Activated naive CD8-positive, alpha-beta T cell treated with anti-CD3 and anti-CD28 coated beads for 36 hours (primary cell): ENCODE data around the gene SLC39A7. TPM values are rescaled to one million over a fixed set of nuclear protein-coding genes. Genes with fewer than 3 reads are reported as not detected.

Source experiments
- DNase-seq: peaks from one replicate; pipeline ENCODE4 v3.0.0; 2021
- H3K27ac Mint-ChIP-seq: one replicate; pipeline ENCODE4 v1.8.0; 2022; ENCODE audit warnings: mild to moderate bottlenecking, moderate library complexity, mixed read lengths
- H3K27me3 Mint-ChIP-seq: one replicate; pipeline ENCODE4 v1.8.0; 2022; ENCODE audit warnings: mild to moderate bottlenecking, mixed read lengths
- H3K36me3 Mint-ChIP-seq: one replicate; pipeline ENCODE4 v1.8.0; 2021; ENCODE audit warnings: mild to moderate bottlenecking, mixed read lengths
- H3K4me1 Mint-ChIP-seq: one replicate; pipeline ENCODE4 v1.8.0; 2021; ENCODE audit warnings: mixed read lengths
- H3K4me3 Mint-ChIP-seq: one replicate; pipeline ENCODE4 v1.8.0; 2022; ENCODE audit warnings: mild to moderate bottlenecking, moderate library complexity, mixed read lengths
- H3K9me3 Mint-ChIP-seq: one replicate; pipeline ENCODE4 v1.8.0; 2022; ENCODE audit warnings: mixed read lengths
- total RNA-seq, 2 experiments: library from RNA; stranded (reverse); gene quantifications; one replicate each; pipeline ENCODE4 v1.2.3, GENCODE V29; 2021

Gene SLC39A7
- total RNA-seq, 2 experiments from 2014 or later, result 51.0 to 55.6 TPM

DNA sequence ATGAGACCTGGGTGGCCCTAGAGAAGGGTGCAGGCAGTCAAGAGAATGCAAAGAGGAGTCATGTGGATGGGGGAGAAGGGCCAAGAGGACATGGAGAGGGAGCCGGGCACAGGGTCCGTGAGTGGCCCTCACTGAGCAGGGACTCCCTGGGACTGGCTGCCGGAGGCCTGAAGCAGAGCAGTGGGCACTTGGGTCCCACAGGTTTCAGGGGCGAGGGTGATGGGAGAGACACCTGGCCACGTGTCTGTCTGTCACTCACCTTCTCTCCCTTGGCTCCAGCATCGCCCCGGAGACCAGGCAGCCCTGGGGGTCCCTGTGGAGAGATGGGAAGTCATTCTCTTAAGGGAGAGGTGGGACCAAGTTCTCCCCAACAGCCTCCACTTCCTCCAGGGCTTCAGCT is 33.9 kb upstream of the SLC39A7 start:
- H3K27ac Mint-ChIP-seq, result no peak overlapping the region
- no peaks in the 10 kb centered on the region for H3K9me3 Mint-ChIP-seq
- no peak for DNase-seq

DNA sequence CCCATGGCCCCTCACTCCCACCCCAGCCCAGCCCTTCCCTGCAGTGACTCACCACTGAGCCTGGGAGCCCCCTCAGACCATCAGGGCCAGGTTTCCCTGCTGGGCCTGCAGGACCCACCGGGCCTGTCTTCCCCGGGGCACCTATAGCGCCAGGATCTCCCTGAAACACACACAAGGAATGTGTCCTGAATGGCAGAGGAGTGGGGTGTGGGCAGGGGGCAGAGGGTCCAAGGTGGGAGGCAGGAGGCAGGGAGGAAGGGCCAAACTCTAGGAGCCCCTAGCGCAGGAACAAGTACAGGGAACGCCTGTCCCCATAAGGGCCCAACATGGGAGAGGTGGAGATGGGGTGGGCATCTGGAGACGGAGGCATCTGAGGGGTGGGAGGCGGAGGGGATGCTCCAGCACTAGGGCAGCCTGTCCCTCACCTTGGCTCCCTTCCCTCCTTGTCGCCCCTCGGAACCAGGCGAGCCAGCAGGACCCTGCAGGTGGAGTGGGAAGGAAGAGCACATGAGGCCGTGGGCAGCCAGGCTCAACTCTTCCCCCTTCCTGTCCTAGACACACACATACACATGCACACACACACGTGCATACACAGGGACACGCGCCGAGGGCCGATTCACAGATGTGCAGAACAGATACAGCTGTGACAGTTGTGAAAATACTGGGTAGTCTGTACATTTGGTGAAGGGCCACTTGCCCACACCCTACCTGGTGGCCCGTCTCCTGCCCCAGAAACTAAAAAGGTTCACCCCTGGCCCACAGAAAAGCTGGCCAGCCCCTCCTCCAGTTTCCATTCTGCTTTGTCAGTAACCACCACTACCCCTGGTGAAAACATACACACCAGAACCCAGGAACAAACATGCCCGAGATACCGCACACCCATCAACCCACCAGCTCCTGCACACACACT is 33.0 kb upstream of the SLC39A7 start:
- DNase-seq, result no peak
- H3K36me3 Mint-ChIP-seq, result no peaks in the 10 kb centered on the region
- no peak overlapping the region for H3K4me3 Mint-ChIP-seq
- no peaks in the 10 kb centered on the region for H3K9me3 Mint-ChIP-seq
- H3K4me1 Mint-ChIP-seq, result peaks cover 1% of the 10 kb centered on the region
- no peak overlapping the region for H3K27ac Mint-ChIP-seq
- no peaks in the 10 kb centered on the region for H3K27me3 Mint-ChIP-seq

More for the DNA sequence above, 33.9 kb upstream of the SLC39A7 start:
- Mint-ChIP-seq H3K27me3 (no peaks in the 10 kb centered on the region), H3K4me1 (peaks cover 5% of the 10 kb centered on the region), H3K36me3 (no peaks in the 10 kb centered on the region), H3K4me3 (no peak overlapping the region)

DNA sequence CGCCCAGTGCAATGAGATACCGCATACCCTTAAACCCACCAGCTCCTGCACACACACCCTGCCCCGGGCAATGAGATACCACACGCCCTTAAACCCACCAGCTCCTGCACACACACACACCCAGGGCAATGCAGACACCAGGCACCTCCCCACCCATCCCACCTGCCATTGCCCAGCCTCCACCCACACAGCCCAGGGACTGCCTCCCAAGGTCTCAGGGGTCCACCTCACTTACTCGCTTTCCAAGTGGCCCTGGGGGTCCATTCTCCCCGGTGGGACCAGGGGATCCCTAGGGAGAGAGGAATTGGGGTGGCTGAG is 32.4 kb upstream of the SLC39A7 start:
- Mint-ChIP-seq H3K4me3 (no peak overlapping the region), H3K27ac (no peak overlapping the region), H3K27me3 (no peaks in the 10 kb centered on the region), H3K9me3 (no peaks in the 10 kb centered on the region), H3K4me1 (peaks cover 2% of the 10 kb centered on the region), H3K36me3 (no peaks in the 10 kb centered on the region)
- no peak for DNase-seq

DNA sequence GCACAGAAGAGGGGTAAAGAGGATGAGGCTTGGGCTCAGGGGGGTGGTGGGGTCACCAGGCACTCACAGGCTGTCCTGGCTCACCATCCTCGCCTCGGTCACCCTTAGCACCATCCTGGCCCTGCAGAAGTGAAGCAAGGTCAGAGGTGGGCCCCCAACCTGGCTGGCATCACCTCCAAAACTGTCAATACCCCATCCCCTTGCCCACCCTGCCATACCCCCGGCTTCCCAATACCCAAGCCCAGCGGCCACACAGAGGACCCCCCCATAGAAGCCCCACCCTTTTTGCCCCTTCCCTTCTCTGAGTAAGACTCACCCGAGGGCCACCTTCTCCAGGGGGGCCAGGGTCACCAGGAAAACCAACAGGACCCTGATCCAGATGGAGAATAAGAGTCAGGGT is 32.0 kb upstream of the SLC39A7 start:
- H3K4me3 Mint-ChIP-seq, result no peak overlapping the region
- no peaks in the 10 kb centered on the region for H3K36me3 Mint-ChIP-seq
- peaks cover 2% of the 10 kb centered on the region for H3K4me1 Mint-ChIP-seq
- no peaks in the 10 kb centered on the region for H3K27me3 Mint-ChIP-seq
- no peaks in the 10 kb centered on the region for H3K9me3 Mint-ChIP-seq
- H3K27ac Mint-ChIP-seq, result no peak overlapping the region
- no peak for DNase-seq

DNA sequence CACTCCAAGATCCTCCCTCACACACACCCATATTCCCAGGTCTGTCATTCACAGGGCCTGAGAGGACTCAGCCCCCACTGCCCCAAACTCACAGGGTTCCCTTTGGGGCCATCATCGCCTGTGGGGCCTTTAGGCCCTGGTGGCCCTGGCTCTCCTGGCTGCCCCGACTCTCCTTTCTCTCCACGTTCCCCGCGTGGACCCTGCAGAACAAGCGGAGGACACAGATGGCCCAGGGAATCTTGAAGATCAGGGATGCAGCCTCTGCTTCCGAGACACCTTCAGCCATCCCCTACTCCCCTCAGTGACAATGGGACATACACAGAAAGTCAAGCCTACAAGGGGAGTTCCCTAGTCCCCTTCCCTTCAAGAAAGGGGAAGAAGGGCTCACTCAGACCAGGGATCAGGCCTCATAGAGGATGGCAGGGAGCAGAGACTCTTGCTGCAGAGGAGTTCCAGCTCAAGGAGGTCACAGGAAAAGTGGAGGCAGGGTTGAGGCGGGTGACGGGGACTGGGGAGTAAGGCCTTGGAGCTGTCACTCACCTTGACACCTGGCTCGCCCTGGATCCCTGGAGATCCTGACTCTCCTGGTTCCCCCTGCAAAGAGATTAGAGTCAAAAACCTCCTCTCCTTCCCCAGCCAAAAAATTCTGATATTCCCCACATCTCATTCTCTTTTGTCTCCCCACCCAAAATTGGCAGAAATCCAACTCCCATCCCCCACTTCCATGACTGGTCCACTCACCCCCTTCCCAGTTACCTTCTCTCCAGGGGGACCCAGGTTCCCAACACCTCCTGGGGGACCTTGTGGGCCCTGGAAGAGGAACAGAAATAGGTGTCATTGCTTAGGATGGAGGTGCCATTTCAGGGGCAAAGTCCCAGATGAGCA is 31.1 kb upstream of the SLC39A7 start:
- H3K27ac Mint-ChIP-seq, result no peak overlapping the region
- no peak overlapping the region for H3K4me3 Mint-ChIP-seq
- no peak for DNase-seq
- H3K27me3 Mint-ChIP-seq, result no peaks in the 10 kb centered on the region
- H3K9me3 Mint-ChIP-seq, result no peaks in the 10 kb centered on the region
- H3K36me3 Mint-ChIP-seq, result no peaks in the 10 kb centered on the region
- H3K4me1 Mint-ChIP-seq, result peaks cover 2% of the 10 kb centered on the region

DNA sequence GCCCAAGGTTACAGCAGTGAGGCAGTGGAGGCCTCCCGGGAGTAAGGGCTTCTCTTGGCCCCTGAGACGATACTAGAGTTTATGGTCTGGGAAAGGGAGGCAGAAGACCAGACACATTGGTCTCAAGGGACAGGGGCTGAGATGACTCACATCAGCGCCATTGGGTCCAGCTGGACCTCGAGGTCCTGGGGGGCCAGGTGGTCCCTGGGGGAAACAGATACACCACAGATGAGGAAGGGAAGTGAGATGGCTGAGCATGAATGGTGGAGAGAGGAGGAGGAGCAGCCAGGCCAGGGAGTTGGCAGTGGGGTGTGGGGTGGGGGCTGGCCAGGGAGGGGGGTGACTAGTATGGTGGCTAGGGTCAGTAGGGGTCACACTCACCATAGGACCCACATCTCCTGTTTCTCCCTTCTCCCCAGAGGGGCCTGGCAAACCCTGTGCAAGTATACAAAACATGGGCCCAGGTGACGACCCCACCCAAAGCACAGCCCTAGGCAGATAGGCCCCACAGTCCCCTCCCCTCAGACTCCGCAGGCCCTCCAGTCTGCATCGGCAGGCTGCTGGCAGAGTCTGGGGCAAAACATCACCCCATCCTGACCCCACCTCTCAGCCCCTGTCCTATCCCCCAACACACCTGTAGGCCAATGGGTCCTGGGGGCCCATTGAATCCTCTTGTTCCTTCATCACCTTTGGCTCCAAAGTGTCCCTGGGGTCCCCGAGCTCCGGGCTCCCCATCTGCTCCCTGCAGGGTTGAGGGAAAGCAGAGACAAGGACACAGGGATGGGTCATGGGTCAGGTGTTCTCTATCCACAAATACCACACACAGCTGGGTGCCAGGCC is 30.3 kb upstream of the SLC39A7 start:
- no peak for DNase-seq
- no peak overlapping the region for H3K27ac Mint-ChIP-seq
- peaks cover 2% of the 10 kb centered on the region for H3K4me1 Mint-ChIP-seq
- H3K4me3 Mint-ChIP-seq, result no peak overlapping the region
- H3K27me3 Mint-ChIP-seq, result no peaks in the 10 kb centered on the region
- H3K9me3 Mint-ChIP-seq, result no peaks in the 10 kb centered on the region
- no peaks in the 10 kb centered on the region for H3K36me3 Mint-ChIP-seq

DNA sequence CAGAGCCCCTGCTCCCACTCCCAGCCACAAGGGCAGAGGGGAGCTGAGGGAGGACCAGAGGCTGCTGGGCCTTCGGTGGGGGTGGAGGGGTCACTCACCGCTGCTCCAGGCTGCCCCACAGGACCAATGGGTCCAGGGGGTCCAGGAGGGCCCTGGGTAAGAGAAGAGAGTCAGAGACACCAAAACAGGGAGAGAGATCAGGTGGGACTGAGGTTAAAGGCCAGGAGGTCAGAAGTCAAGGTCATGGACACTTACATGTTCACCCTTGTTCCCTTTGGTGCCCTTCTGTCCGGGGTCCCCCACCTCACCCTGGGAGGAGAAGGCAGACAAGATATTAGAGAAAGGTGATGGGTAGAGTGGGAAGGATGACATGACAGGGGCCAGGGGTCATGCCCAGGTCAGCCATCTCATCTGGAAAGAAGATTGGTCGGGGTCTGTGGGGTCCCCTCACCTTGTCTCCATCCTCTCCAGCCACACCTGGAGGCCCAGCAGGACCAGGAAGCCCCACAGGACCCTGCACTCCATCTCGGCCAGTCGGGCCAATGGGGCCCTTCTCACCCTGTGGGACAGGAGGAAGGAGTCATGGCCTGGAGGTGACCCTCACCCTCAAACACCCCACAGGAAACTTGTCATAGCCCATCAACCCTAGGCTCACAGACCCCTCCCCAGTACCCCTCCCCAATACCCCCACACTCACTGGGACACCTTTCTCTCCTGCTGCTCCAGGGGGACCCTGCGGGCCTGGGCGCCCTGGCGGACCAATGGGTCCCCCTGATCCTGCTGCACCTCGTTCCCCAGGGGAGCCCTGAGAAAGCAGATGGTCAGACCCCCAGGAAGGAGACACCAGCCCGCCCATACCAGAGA is 29.4 kb upstream of the SLC39A7 start:
- no peak overlapping the region for H3K4me3 Mint-ChIP-seq
- H3K36me3 Mint-ChIP-seq, result no peaks in the 10 kb centered on the region
- DNase-seq, result no peak
- H3K27ac Mint-ChIP-seq, result no peak overlapping the region
- H3K9me3 Mint-ChIP-seq, result no peaks in the 10 kb centered on the region
- peaks cover 2% of the 10 kb centered on the region for H3K4me1 Mint-ChIP-seq
- no peaks in the 10 kb centered on the region for H3K27me3 Mint-ChIP-seq

DNA sequence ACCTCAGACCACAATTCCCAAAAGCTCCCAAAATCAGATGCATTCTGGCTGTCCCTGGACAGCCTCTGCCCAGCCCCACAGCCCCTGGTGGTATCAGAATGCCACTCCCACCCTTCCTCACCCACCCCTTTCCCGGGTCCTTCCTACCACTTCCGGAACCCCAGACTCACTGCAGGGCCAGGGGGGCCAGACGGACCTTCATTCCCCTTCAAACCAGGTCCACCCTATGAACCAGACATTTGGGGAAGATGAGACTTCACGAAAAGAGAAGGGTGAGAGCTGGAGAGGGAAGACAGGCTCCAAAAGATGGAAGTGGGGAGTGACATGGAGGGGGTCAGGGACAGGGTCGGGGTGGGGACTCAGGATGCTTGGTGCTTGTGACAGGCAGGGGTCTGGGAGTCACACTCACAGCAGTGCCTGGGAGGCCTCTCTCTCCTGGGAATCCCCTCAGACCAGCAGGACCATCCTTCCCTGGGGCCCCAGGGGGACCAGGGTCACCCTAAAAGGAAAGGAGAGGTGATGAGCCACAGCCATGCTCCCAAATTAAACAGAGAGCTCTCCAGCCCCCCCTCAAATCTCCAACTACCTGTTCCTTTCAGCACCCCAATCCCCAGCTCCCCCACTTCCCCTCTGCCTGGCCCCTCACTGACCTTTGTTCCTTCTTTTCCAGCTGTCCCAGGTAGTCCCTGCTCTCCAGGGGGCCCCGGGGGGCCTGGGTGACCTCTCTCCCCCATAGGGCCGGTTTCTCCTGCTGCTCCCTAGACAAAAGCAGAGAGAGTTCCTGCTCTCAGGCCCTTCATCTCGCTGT is 28.6 kb upstream of the SLC39A7 start:
- Mint-ChIP-seq H3K9me3 (no peaks in the 10 kb centered on the region), H3K27me3 (no peaks in the 10 kb centered on the region), H3K36me3 (no peaks in the 10 kb centered on the region), H3K4me1 (peaks cover 2% of the 10 kb centered on the region), H3K27ac (no peak overlapping the region), H3K4me3 (no peak overlapping the region)
- DNase-seq, result no peak

DNA sequence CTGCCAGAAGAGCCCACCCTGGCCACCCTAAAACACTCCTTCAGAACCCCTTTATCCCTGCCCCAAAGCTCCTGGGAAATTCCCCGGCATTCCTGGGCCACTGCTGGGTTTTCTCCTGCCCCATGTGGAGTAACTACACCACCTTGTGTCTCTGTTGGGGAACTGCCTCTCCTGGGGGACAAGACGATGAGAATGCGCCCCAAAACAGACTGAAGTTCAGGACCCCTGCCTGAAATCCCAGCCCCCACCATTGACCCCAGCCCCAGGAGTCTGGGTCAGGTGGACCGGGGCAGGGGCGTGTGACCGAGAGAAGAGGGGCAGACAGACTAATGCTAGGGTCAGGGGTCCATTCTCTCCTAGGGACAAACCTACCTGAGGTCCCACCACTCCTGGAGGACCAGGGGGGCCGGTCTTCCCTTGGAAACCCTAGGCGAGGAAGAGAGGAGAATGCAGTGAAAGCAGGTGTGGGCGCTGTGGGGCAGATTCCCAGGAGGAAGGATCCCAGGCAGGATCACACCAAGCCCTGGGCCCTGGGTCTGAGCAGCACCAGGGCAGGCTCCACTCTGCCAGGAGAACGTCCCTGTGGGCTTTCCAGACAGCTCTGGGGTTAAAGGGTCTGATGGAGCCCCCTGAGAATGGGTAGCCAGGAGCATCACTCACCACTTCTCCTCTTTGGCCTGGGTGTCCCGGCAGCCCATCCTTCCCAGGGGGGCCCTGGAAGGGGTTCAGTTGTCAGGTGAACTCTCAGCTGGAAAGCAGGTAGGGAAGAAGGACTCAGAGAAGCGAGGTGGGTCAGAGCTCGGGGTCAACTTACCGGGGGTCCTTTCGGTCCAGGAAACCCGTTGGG is 27.8 kb upstream of the SLC39A7 start:
- no peaks in the 10 kb centered on the region for H3K9me3 Mint-ChIP-seq
- no peaks in the 10 kb centered on the region for H3K27me3 Mint-ChIP-seq
- peaks cover 2% of the 10 kb centered on the region for H3K4me1 Mint-ChIP-seq
- H3K27ac Mint-ChIP-seq, result no peak overlapping the region
- DNase-seq, result no peak
- H3K4me3 Mint-ChIP-seq, result no peak overlapping the region
- H3K36me3 Mint-ChIP-seq, result no peaks in the 10 kb centered on the region

DNA sequence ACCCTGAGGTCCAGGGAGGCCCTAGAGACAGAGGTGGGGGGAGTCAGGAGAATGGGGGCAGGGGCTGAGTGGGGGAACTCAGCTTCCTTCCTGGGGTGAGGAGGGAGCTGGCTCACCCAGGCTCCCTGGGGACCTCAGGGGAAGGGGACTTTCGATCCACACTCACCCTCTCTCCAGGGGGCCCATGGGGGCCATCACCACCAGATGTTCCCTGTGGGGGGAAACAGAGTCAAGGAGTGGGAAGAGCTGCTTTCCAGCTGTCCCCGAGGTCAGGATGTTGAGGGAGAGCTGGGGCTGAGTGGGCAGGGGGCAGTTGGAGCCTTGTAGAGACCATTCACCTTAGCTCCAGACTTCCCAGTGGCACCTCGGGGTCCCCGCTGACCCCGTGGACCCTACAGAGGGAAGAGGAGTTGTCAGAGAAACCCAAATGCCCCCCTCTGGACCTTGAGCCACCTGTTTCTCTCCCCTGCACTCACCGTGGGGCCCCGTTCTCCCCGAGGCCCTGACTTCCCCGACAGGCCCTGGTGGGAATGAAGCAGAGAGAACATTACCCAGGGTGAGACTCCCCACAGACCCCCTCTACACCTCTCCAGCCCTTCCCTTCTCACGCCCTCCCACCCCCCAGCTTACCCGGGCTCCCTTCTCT is 27.0 kb upstream of the SLC39A7 start:
- Mint-ChIP-seq H3K27me3 (no peaks in the 10 kb centered on the region), H3K9me3 (no peaks in the 10 kb centered on the region), H3K36me3 (no peaks in the 10 kb centered on the region), H3K27ac (no peak overlapping the region), H3K4me3 (no peak overlapping the region), H3K4me1 (peaks cover 2% of the 10 kb centered on the region)
- no peak for DNase-seq

DNA sequence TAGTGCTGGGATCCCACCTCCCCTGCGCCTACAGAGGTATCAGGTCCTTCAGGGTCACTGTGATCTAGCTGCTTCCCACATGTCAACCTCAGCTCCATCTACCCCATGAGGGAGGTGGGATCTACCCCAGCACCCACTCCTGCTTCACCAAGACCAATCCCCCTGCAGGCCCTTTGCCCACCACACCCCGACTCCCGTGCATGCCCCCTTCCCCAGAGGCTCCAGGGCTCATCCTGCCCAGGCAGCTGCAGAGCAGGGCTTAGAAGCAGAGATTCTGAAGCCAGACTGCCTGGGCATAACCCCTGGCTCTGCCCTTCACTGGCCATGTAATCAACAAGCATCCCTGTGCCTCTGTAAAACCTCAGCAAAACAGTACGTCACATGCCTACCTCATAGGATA is 25.9 kb upstream of the SLC39A7 start:
- H3K4me1 Mint-ChIP-seq, result peaks cover 2% of the 10 kb centered on the region
- no peak overlapping the region for H3K4me3 Mint-ChIP-seq
- DNase-seq, result no peak
- no peak overlapping the region for H3K27ac Mint-ChIP-seq
- no peaks in the 10 kb centered on the region for H3K36me3 Mint-ChIP-seq
- no peaks in the 10 kb centered on the region for H3K27me3 Mint-ChIP-seq
- no peaks in the 10 kb centered on the region for H3K9me3 Mint-ChIP-seq

DNA sequence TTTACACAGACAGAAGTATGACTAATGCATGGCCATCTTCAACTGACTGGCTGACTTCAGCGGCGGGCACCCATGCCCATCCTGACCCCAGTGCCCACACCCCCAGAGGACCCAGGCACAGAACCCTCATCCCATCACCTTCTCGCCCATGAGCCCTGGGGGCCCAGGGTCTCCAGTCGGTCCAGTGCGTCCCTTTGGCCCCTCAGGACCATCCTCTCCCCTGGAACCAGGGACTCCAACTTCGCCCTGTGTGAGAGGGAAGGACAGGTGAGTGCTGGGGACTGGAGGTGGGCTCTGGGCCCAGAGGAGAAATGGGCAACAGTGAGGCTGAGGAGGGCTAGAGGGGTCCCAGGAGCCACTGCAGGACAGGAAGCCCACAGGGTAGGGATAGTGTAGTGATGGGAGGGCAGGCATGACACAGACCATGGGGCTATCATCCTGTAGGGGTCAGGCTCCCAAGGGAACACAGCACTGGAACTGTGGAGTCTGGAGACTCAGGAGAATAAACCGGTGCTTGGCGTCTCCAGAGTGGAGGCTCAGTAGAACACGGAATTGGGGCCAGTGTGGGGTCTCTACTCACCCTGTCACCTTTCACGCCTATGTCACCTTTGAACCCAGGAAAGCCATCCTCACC is 25.1 kb upstream of the SLC39A7 start:
- no peak for DNase-seq
- Mint-ChIP-seq H3K4me1 (peaks cover 2% of the 10 kb centered on the region), H3K4me3 (no peak overlapping the region), H3K27ac (no peak overlapping the region), H3K36me3 (no peaks in the 10 kb centered on the region), H3K9me3 (no peaks in the 10 kb centered on the region), H3K27me3 (no peaks in the 10 kb centered on the region)
